Measurements from ENCODE around the gene KLHL8. TPM values are rescaled to one million over a fixed set of nuclear protein-coding genes. Genes with fewer than 3 reads are reported as not detected.

Gene KLHL8
- total RNA-seq = 12.3 and 16.4 TPM in 2 replicates

GRCh38 chr4:87220094-87220822 lies at the start of gene KLHL8:
KLHL8 (minus strand) TSS chr4:87220618; CDS start chr4:87195539, 25,079 bp downstream.

Other genes starting within 250 kb of the KLHL8 start
- 0.13 TPM in 2 replicates for gene HSD17B13, start 102.3 kb upstream of the KLHL8 start, total RNA-seq
- gene HSD17B11, start 170.6 kb upstream of the KLHL8 start, total RNA-seq = 12.6 and 33.8 TPM in 2 replicates
- 12.7 and 14.7 TPM in 2 replicates for gene NUDT9, start 202.0 kb upstream of the KLHL8 start, total RNA-seq